GM19397 (cell line): ENCODE results near the gene TTC17.
"Not testable (repeated sequence)": the region's sequence is repeated elsewhere in the genome, so short reads cannot be mapped to it uniquely, and the experiment has no call there.

Experiments
- ATAC-seq: cut with Tn5 transposase; IDR thresholded peaks from one replicate; pipeline ENCODE4 v1.9.1; 2021; ENCODE audit warnings: mild to moderate bottlenecking, moderate library complexity; ENCODE audit not compliant: unreplicated experiment

The TTC17 gene

DNA sequence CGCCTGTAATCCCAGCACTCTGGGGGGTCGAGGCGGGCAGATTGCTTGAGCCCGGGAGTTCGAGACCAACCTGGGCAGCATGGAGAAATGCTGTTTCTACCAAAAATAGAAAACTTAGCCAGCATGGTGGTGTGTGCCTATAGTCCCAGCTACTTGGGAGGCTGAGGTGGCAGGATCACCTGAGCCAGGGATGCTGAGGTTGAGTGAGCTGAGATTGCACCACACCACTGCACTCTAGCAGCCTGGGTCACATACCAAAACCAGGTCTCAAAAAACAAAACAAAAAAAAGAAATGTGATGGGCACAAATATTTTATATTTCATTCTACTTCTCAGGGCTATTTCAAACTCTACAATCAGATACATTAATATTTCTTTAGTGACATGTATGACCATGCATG is 25.7 kb downstream of the TTC17 start:
- ATAC-seq = no peak

DNA sequence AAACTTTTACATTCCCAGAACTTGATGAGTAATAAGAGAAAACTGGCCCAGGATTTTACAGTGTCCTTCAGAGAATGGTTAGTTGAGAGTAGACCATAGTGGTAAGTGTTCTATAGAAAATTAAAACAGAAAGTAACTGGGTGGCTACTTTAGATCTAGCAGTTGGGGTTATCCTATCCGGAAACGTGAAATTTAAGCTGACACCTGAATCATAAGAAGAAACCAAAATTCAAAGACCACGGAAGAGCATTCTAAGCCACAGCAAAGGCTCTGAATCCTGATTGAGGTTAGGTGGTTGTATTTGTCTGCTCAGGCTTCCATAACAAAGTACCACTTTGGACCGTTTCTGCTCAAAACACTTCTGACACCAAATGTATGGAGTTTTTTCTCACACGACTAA is 34.0 kb downstream of the TTC17 start:
- no peak for ATAC-seq

DNA sequence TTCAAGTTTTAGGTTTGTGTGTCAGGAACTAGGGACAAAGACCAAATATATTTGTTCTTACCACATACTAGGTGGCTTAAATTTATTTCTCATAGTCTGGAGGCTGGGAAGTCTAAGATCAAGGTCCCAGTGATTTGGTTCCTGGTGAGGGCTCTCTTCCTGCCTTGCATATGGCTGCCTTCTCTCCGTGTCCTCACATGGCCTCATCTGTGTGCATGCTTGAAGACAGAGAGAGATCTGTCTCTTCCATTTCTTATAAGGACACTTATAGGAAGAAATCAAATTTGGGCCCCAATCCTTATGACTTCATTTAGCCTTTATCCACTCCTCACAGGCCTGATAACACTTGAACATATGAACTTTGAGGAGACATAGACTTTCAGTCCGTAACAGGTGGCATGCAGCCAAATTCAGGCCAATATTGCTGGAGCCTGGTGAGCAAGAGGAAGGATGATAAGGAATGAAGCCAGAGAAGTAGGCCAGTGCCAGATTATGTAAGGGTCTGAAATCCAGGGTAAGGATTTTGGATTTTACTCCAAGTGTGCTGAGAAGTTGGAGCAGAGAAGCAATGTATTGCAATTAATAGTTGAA is 35.1 kb downstream of the TTC17 start:
- ATAC-seq = no peak

DNA sequence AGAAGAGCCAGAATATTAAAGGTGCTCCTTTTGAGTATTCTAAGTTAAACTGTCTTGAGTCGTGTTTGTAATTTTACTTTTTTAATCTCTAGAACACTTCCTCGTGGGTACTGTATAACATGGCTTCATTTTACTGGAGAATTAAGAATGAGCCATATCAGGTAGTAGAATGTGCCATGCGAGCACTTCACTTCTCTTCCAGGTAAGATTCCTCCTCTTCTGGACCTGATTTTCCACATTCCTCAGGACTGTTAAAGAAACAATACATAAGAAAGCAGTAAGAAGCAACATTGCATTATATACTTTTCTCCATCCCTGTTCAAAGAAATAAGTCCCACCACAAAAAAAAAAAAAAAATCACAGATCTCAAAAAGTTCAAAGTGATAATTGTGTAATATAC is 37.9 kb downstream of the TTC17 start:
- ATAC-seq = no peak

DNA sequence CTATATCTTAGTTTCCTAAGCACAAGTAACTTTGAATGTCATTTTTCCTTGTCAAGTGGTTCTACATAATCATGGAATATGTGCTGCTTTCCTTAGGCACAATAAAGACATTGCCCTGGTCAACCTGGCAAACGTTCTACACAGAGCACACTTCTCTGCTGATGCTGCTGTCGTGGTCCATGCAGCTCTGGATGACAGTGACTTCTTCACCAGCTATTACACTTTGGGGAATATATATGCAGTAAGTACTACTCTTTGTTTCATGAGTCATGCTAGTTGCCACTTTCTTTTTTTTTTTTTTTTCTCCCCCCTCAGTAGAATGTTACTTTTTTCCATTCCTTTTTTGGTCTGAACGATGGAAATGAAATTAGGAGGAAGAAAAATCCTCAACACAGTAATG is 38.5 kb downstream of the TTC17 start:
- no peak for ATAC-seq

DNA sequence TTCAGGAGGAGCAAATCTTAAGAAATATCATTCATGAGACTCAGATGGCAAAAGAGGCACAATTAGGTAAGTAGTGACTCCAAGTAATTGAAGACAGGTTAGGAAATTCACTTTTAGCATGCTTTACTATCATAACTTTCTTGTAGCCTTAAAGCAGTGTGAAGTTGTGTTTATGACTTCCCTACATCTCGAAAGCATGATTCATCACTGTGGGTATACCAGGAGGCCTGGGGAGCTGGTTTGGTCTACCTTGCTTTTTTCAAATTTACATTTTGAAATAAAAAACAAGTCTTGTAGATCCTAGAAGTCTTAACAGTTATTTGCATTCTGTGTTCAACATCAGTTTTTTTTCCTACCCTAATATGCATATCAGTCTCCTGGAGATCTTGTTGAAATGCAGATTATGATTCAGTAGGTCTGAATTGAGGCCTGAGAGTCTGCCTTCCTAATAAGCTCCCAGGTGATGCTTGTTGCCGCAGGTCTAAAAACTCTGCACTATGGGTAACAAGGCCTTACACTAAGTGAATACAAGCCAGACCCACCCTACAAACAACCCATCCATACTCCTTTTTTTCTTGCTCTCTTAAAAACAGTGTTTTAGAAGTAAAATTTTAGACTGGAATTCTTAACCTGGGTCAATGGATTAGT is 41.4 kb downstream of the TTC17 start:
- no peak for ATAC-seq

DNA sequence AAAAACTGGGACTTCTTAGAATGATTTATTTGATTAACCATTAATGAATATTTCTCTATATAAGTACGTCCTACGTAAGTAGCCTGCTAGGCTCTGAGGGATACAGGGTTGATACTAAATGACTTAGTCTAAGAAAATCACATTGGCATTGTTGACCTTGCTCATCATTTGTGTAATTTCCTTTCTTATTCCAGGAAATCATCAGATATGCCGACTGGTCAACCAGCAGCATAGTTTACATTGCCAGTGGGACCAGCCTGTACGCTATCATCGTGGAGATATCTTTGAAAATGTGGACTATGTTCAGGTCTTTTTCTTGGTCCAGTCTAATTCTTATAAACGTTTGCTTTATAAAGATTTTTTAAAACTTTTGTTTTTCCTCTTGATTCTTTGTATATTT is 42.5 kb downstream of the TTC17 start:
- no peak for ATAC-seq

DNA sequence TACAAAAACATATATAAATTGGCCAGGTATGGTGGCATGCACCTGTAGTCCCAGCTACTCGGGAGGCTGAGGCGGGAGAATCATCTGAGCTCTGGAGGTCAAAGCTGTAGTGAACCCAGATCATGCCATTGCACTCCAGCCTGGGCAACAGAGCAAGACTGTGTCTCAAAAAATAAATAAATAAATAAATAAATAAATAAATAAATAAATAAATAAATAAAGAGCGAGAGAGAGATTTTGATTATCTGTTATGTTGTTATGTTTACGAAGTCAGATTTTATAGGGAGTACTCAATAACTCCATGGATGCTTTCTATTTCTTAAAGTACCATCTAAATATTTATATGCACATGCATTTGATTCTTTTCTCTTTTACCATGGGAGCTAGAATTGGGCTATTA is 43.1 kb downstream of the TTC17 start:
- ATAC-seq = not testable (repeated sequence)

DNA sequence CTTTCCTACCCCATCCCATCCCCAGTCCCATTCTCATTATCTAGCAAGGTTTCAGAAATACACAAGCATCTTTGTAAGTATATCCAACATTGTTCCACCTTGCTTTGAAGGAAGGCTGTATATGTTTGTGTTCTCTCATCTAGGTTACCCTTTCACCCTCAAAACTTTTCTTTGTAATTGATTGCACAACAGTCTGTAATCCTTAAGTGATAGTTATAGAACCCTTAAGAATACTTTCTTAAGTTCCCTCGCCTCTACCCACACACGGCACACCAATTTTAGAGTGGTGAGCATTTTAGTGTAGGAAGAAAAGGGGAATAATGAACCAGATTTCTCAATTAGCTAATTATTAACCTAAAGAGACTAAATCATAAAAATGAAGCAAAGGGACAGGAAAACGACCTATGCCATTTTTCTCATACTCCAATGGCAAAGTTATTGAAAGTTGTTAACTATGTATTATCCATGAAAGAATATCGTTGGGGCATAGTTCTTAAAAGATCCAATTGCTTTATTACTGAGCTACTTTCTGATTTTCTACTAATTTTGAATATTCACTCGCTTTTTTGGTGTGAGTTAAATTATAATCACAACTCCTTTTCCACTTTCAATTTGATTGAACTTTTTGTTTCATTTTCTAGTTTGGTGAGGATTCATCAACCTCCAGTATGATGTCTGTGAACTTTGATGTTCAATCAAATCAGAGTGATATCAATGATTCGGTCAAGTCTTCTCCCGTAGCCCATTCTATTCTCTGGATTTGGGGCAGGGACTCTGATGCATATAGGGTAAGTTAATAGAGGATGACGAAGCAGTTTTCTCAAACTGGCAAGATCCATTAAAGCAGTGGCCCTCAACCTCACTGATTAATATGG is 44.9 kb downstream of the TTC17 start:
- no peak for ATAC-seq

DNA sequence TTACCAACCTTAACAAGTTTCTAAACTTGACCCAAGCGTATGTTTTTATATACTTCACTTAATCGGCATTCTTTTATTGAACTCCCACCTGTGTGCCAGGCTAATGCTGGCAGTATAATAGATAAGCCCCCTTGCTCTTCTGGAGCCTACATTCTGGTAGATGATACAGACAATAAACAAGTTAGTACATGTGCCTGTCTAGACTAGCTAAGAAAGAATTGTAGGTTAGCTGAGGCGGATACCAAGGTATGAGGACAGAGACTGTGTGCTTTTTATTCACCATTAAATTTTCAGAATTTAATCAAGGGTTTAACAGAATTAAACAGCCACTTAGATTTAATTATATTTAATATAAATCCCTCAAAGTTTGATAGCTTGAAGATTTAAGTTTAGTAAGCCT is 45.7 kb downstream of the TTC17 start:
- ATAC-seq = no peak

DNA sequence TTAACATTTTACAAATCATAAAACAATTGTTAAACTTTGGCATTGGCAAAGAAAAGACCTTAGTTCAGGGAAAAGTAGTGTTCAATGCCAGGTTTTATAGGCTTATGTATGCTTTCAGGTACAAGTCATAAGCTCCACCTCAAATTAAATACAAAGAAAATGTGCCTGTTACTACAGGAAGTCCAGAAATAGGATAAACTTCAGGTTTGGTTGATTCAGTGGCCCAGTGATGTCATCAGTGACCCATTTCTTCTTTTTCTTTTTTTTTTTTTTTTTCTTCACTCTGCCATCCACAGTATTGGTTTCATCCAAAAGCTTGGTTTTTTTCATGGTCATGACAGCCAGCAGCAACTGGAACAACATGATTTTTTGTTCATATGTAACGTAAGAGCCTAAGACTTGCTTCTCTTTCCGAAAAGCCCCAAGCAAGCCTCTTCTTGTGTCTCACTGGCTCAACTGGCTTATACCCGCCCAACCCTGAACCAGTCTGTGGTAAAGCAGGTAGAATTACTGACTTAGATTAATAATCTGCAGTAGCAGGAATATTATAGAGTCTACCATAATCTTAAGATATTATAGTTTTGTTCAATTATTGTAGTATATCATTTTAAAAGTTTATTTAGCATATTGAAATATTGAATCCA is 46.2 kb downstream of the TTC17 start:
- no peak for ATAC-seq

DNA sequence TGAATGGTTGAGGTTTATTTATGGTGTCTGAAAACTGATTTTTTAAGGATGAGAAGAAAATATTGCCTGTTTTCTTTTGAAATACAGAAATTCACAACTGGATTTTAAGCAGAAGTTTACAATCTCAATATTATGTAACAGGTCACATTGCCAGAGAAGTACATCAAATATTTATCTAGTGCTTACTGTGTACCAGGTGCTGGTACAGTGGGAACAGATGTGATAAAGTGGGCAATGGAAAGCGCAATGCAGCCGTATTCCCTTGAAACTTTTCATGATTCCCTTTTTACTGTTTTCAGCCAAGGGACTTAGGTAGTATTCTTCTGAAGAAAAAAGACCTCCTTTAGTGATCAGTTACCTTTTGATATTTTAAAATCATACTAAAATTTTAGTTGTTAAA is 49.6 kb downstream of the TTC17 start:
- ATAC-seq = no peak

DNA sequence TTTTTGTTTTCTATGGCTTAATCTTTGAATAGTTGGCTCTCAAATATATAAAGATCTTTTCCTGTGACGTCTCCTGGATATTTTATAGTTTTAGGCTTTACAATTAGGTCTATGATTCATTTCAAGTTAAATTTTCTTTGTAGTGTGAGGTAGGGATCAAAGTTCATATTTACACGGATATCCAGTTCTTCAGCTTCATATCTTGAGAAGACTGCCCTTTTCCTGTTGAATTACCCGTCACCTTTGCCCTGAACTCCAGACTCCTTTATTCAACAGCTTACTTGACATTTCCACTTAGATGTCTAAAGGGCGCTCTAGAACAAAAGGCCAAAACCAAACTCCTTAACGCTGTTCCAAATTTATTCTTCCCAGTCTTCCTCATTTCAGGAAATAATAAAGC is 51.7 kb downstream of the TTC17 start:
- no peak for ATAC-seq

DNA sequence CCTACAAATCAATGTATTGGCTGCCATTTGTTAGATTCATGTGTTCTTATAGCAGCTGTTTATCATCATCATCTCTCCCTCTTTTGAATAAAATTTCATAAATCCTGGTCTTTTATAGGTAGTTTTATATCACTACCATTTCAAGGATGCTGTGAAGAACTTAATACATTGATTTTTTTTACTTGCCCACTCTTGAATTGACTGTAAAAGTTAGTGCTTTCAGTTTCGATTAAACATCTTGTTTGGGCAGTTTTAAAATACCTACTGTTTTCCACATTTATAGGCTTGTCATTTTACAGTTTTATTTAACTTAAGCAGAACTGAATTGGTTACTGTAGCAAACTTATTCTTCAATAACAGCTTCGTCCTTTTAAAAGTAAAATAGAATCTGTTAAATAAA is 59.5 kb downstream of the TTC17 start:
- ATAC-seq = no peak

DNA sequence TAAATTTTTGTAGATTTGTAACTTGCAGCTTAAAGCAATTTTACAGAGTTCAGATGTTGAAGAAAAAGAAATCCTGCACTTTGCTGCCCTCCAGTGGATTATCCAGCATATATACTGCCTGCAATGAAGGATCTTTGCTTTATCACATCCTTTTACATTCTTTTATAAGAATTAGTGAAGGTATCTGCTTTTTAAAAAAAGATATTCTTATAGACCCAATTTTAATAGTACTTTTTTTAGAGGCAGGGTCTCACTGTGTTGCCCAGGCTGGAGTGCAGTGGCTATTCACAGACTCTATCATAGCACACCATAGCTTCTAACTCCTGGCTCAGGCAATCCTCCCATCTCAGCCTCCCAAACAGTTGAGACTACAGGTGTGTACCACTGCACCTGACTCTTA is 60.7 kb downstream of the TTC17 start:
- no peak for ATAC-seq

DNA sequence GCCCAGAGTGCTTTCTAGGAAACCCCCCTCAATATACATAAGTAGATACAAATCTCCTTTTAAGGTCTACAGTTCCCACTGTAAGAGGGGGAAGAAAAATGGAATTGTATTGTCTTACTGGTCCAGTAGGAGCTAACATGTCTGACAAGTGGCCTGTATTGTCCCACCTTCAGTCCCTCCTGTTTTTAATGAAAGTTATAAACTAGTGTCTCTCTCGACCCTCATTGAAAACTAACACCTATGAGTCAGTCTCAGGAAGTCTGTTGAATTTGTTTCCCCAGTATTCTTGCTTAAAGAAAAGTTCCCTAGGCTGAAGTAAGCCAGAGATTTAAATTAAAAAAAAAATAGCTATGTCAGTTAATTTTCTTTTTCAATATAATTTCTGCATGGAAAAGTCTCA is 69.3 kb downstream of the TTC17 start:
- no peak for ATAC-seq

DNA sequence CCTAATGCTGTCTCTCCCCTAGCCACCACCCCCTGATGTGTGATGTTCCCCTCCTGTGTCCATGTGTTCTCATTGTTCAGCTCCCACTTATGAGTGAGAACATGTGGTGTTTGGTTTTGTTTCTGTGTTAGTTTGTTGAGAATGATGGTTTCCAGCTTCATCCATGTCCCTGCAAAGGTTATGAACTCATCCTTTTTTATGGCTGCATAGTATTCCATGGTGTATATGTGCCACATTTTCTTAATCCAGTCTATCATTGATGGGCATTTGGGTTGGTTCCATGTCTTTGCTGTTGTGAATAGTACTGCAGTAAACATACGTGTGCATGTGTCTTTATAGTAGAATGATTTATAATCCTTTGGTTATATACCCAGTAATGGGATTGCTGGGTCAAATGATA is 72.2 kb downstream of the TTC17 start:
- not testable (repeated sequence) for ATAC-seq

DNA sequence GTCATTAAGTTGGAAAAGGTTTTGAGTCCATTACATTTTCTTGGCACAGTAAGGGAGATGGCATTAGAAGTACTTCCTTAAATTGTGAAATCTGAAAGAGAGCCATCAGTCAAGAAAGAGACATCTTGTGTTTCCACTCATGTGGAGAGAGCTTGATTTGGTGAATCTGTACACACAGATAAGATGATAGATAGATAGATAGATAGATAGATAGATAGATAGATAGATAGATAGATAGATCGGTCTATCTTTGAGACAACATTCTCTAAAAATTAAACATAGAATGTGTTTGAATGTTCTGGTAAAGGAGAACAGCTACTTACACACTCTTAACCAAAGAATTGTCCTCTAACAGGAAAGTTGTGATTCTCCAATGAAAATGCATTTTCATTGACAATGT is 76.2 kb downstream of the TTC17 start:
- no peak for ATAC-seq

DNA sequence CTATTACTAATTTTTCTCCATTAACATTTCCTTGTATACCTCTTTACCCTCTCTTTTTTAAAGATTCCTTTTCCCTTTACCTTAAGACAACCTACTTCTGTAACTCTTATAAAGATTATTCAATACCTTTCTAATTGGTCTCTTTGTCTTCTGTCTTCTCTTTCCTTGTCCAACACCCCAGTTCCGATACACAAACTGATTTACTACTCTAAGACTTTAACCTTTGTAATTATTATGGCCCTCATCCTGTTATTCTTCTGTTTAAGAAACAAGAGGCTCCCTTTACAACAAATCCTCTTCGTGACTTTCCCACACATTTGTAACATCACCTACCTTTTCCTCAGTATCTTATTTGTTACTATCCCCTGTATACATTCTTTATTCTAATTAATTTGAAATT is 81.8 kb downstream of the TTC17 start:
- no peak for ATAC-seq

DNA sequence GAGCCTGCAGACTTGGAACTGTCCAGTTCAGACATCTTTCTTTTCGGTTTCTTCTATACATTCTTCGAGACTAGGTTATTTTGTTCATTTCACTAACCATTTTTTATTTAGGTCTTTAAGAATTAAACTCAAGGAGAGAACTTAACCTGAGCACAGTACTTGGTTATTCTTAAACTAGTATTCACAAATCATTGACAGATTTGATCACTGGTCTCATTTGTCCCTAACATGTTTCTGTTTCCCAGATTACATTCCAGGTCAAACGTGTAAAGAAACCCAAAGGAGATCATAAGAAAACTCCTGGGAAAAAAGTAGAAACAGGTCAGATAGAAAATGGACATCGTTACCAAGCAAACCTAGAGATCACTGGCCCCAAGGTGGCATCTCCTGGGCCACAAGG is 85.1 kb downstream of the TTC17 start:
- ATAC-seq = no peak

DNA sequence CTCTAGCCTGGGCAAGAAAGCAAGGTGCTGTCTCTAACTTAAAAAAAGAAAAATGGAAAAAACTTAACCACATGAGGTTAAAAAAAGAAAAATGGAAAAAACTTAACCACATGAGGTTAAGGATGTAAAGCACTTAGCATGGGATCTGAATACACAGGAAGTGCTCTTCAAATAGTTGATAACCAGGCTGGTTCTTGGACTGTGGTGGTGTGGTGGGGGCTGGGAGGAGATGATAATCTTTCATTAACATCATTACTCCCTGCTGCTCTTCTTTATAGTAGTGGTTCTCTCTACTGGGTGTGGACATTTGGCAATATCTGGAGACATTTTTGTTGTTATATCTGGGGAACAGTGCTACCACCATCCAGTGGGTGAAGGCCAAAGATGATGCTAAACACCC is 88.4 kb downstream of the TTC17 start:
- ATAC-seq = no peak

DNA sequence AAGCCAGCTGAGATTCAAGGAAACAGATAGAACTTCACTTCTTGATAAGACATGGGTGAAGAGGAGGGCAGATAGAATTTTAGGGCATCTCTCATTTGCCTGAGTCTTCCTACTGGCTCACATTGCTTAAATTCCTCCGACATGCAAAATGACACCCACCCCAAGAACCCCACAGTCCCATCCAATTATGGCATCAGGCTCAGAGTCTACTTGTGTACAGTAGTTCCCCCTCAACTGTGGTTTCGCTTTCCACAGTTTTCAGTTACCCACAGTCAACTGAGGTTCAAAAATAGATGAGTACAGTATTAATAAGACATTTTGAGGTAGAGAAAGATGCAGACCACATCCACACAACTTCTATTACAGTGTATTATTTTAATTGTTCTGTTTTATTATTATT is 99.8 kb downstream of the TTC17 start:
- no peak for ATAC-seq
